DOHH2 (cell line): ENCODE results near the gene BASP1.

Experiments
- EZH2phosphoT487 ChIP-seq: fragments of 200-600 bp; sonication (generic); IDR thresholded peaks from 2 replicates; pipeline ENCODE4 v1.6.1; 2017; ENCODE audit warnings: borderline replicate concordance, mild to moderate bottlenecking, antibody characterized with exemption, low read length, moderate library complexity, mixed read lengths
- TF ChIP-seq, protein P1 (sequence below): fragments of 200-600 bp; sonication (generic); IDR thresholded peaks from one replicate; pipeline ENCODE4 v1.5.1; 2014; ENCODE audit warnings: antibody characterized with exemption, mild to moderate bottlenecking, low read depth, low read length; ENCODE audit not compliant: poor library complexity, severe bottlenecking

DNA sequence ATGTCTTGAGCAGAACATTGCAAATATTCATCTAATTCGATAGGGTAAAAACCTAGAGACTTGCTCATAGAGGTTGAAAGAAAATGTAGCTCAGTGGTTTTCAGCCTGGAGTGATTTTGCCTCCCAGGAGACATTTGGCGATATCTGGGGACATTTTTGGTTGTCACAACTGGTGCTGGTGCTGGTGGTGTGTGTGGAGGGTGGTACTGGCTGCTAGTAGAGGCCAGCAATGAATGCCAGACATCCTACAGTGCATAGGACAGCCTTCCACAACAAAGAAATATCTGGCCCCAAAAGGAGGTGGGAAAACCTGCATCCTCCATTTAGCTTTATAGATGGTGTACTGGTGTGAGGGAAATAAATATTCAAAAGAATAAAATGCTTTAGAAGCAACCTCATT lies 2.1 kb upstream of the BASP1 start:
- TF ChIP-seq, protein P1, sequence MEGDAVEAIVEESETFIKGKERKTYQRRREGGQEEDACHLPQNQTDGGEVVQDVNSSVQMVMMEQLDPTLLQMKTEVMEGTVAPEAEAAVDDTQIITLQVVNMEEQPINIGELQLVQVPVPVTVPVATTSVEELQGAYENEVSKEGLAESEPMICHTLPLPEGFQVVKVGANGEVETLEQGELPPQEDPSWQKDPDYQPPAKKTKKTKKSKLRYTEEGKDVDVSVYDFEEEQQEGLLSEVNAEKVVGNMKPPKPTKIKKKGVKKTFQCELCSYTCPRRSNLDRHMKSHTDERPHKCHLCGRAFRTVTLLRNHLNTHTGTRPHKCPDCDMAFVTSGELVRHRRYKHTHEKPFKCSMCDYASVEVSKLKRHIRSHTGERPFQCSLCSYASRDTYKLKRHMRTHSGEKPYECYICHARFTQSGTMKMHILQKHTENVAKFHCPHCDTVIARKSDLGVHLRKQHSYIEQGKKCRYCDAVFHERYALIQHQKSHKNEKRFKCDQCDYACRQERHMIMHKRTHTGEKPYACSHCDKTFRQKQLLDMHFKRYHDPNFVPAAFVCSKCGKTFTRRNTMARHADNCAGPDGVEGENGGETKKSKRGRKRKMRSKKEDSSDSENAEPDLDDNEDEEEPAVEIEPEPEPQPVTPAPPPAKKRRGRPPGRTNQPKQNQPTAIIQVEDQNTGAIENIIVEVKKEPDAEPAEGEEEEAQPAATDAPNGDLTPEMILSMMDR = no peak
- no peak for TF ChIP-seq EZH2phosphoT487
